ENCODE results near the gene ZC3HAV1L. TPM values are rescaled to one million over a fixed set of nuclear protein-coding genes. Genes with fewer than 3 reads are reported as not detected.

Gene ZC3HAV1L
- total and polyA plus RNA-seq, 2 of the 13 experiments (the other 11 are each of a cell fraction or from before 2014, with no cell fraction given): 8.4 to 11.1 TPM

DNA sequence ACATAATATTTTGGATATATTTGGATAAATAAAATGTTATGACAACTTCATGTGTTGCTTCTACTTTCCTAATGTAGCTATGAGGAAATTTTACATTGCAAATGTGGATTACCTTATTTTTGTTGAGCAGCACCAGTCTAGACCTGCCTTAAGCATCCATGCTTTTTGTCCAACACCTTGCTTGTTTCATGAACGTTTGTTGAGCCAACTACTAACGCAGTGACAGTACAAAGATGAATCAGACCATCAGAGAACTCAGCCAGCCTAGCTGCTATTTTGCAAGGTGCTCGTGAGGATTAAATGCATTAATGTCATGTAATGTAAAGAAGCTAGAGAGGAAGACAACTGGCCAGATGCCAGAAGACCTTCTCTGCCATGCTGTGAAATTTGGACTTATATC is 1.1 kb upstream of the ZC3HAV1L start:
- FAIRE-seq (no peak), ATAC-seq (no peak), DNase-seq (ENCODE audit: low spot score) (no peak)
- ChIA-PET POLR2A (no interaction called here), CTCF (ENCODE audit: low intra/inter-chr PET ratio, low total read pairs) (no interaction called here)
- peaks cover 4% of the 10 kb centered on the region; the same call in 1 of the 2 replicates for H4K20me1 ChIP-seq (ENCODE audit: insufficient read depth, low read length)
- TF ChIP-seq ZNF33A (CRISPR knock-in tag; IDR thresholded peaks at IDR 0.05; ENCODE audit: borderline replicate concordance) (no peak), ZNF543 (CRISPR knock-in tag; IDR thresholded peaks at IDR 0.05) (no peak), ZNF564 (CRISPR knock-in tag; IDR thresholded peaks at IDR 0.05) (no peak), KAT2B (IDR thresholded peaks at IDR 0.05; ENCODE audit: borderline replicate concordance, low read depth, low read length) (no peak), CEBPG (CRISPR knock-in tag; IDR thresholded peaks at IDR 0.05) (no peak), TEAD2 (CRISPR knock-in tag; IDR thresholded peaks at IDR 0.05) (no peak), ZNF510 (CRISPR knock-in tag; IDR thresholded peaks at IDR 0.05; ENCODE audit: low read depth) (no peak), ZSCAN29 (CRISPR knock-in tag; conservative IDR thresholded peaks at IDR 0.05) (no peak), KLF12 (CRISPR knock-in tag; IDR thresholded peaks at IDR 0.05; ENCODE audit: borderline replicate concordance) (no peak), ZNF367 (CRISPR knock-in tag; IDR thresholded peaks at IDR 0.05; ENCODE audit: borderline replicate concordance) (no peak), ZNF724P (CRISPR knock-in tag; IDR thresholded peaks at IDR 0.05; ENCODE audit: borderline replicate concordance) (no peak)
- TF ChIP-seq, protein P1, sequence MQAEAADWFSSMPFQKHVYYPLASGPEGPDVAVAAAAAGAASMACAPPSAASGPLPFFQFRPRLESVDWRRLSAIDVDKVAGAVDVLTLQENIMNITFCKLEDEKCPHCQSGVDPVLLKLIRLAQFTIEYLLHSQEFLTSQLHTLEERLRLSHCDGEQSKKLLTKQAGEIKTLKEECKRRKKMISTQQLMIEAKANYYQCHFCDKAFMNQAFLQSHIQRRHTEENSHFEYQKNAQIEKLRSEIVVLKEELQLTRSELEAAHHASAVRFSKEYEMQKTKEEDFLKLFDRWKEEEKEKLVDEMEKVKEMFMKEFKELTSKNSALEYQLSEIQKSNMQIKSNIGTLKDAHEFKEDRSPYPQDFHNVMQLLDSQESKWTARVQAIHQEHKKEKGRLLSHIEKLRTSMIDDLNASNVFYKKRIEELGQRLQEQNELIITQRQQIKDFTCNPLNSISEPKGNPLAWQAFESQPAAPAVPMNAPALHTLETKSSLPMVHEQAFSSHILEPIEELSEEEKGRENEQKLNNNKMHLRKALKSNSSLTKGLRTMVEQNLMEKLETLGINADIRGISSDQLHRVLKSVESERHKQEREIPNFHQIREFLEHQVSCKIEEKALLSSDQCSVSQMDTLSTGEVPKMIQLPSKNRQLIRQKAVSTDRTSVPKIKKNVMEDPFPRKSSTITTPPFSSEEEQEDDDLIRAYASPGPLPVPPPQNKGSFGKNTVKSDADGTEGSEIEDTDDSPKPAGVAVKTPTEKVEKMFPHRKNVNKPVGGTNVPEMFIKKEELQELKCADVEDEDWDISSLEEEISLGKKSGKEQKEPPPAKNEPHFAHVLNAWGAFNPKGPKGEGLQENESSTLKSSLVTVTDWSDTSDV (CRISPR knock-in tag; IDR thresholded peaks at IDR 0.05): no peak
- TF ChIP-seq, protein P2, sequence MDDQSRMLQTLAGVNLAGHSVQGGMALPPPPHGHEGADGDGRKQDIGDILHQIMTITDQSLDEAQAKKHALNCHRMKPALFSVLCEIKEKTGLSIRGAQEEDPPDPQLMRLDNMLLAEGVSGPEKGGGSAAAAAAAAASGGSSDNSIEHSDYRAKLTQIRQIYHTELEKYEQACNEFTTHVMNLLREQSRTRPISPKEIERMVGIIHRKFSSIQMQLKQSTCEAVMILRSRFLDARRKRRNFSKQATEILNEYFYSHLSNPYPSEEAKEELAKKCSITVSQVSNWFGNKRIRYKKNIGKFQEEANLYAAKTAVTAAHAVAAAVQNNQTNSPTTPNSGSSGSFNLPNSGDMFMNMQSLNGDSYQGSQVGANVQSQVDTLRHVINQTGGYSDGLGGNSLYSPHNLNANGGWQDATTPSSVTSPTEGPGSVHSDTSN (CRISPR knock-in tag; IDR thresholded peaks at IDR 0.05; ENCODE audit: borderline replicate concordance): no peak
- TF ChIP-seq, protein P3, sequence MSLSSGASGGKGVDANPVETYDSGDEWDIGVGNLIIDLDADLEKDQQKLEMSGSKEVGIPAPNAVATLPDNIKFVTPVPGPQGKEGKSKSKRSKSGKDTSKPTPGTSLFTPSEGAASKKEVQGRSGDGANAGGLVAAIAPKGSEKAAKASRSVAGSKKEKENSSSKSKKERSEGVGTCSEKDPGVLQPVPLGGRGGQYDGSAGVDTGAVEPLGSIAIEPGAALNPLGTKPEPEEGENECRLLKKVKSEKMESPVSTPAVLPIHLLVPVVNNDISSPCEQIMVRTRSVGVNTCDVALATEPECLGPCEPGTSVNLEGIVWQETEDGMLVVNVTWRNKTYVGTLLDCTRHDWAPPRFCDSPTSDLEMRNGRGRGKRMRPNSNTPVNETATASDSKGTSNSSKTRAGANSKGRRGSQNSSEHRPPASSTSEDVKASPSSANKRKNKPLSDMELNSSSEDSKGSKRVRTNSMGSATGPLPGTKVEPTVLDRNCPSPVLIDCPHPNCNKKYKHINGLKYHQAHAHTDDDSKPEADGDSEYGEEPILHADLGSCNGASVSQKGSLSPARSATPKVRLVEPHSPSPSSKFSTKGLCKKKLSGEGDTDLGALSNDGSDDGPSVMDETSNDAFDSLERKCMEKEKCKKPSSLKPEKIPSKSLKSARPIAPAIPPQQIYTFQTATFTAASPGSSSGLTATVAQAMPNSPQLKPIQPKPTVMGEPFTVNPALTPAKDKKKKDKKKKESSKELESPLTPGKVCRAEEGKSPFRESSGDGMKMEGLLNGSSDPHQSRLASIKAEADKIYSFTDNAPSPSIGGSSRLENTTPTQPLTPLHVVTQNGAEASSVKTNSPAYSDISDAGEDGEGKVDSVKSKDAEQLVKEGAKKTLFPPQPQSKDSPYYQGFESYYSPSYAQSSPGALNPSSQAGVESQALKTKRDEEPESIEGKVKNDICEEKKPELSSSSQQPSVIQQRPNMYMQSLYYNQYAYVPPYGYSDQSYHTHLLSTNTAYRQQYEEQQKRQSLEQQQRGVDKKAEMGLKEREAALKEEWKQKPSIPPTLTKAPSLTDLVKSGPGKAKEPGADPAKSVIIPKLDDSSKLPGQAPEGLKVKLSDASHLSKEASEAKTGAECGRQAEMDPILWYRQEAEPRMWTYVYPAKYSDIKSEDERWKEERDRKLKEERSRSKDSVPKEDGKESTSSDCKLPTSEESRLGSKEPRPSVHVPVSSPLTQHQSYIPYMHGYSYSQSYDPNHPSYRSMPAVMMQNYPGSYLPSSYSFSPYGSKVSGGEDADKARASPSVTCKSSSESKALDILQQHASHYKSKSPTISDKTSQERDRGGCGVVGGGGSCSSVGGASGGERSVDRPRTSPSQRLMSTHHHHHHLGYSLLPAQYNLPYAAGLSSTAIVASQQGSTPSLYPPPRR (CRISPR knock-in tag; IDR thresholded peaks at IDR 0.05; ENCODE audit: borderline replicate concordance): no peak
- 47% methylated on average over 3 of the region's 3 CpGs for WGBS (ENCODE audit: low lambda C conversion rate)
- H3K36me3 ChIP-seq (replicated peaks in 1 of 2; ENCODE audit: control insufficient read depth in 1 of 2, insufficient read depth in 2 of 2, low read length in 2 of 2): peaks cover 0 to 2% of the 10 kb centered on the region in 2 experiments; a peak in 1 of 5 replicates
- no peak overlapping the region for H3K4me2 ChIP-seq (ENCODE audit: low read depth, low read length)
- H3K9ac ChIP-seq (ENCODE audit: insufficient read depth, low read depth, low read length): no peak overlapping the region
- peaks cover 30% of the 10 kb centered on the region for H3K4me1 ChIP-seq (ENCODE audit: insufficient read depth, low read length)
- H3K79me2 ChIP-seq (ENCODE audit: insufficient read depth, low read length): peaks cover 10% of the 10 kb centered on the region
- no peaks in the 10 kb centered on the region for H3K9me3 ChIP-seq (ENCODE audit: low read length)
- H3K27me3 ChIP-seq (ENCODE audit: control insufficient read depth in 1 of 2, insufficient read depth in 2 of 2, low read length in 2 of 2): no peaks in the 10 kb centered on the region
- H3K4me3 ChIP-seq (replicated peaks in 1 of 3; ENCODE audit: insufficient read depth in 1 of 3, low read depth in 2 of 3, low read length in 3 of 3): no peak overlapping the region
- no peak overlapping the region for H3K27ac ChIP-seq (ENCODE audit: extremely low read length, insufficient read depth, low read length)
- H2AFZ ChIP-seq (ENCODE audit: low read length): no peak overlapping the region
- in situ Hi-C loops (cut with HindIII; ENCODE audit: extremely low pct_ligation_motif_present, low pct_unique_long_range_greater_than_20kb): no loop called here
- intact Hi-C loops (cut with micrococcal nuclease; ENCODE audit: unreplicated experiment): no loop called here
- no TSS peak for BruUV-seq (replicated peaks)

Measured in HepG2 (cell line).